Measurements from ENCODE around the gene DCTD.
A peak's percentile ranks its signal among the peaks of the same experiment; 100 is the strongest.
"Not testable (repeated sequence)": the region's sequence is repeated elsewhere in the genome, so short reads cannot be mapped to it uniquely, and the experiment has no call there.

Gene DCTD

GRCh38 chr4:182920676-182921075 is 3.5 kb upstream of the DCTD start:
- no peak for DNase-seq

GRCh38 chr4:182918791-182919302 is 1.7 kb upstream of the DCTD start:
- DNase-seq: peak; percentile 24

- no peak for DNase-seq
Observed at GRCh38 chr4:182918044-182918607, 940 bp upstream of the DCTD start.

GRCh38 chr4:182916483-182917181 is 554 bp downstream of the DCTD start:
- DNase-seq: peak; percentile 37

GRCh38 chr4:182914357-182914756 is 2.8 kb downstream of the DCTD start:
- DNase-seq: no peak

- DNase-seq: no peak
Observed at GRCh38 chr4:182913621-182914020, 3.6 kb downstream of the DCTD start.

GRCh38 chr4:182913036-182913435 is 4.2 kb downstream of the DCTD start:
- no peak for DNase-seq

- DNase-seq: no peak
Observed at GRCh38 chr4:182908124-182908523, 9.1 kb downstream of the DCTD start.

- no peak for DNase-seq
Observed at GRCh38 chr4:182907396-182907795, 9.8 kb downstream of the DCTD start.

- DNase-seq: no peak
Observed at GRCh38 chr4:182906786-182907185, 10.4 kb downstream of the DCTD start.

GRCh38 chr4:182905038-182905437 is 12.1 kb downstream of the DCTD start:
- no peak for DNase-seq

- no peak for DNase-seq
Observed at GRCh38 chr4:182904211-182904761, 12.9 kb downstream of the DCTD start.

GRCh38 chr4:182903013-182903412 is 14.2 kb downstream of the DCTD start:
- DNase-seq: no peak

GRCh38 chr4:182901337-182901736 is 15.8 kb downstream of the DCTD start:
- DNase-seq: no peak

- DNase-seq: not testable (repeated sequence)
Observed at GRCh38 chr4:182900021-182900420, 17.2 kb downstream of the DCTD start.

- DNase-seq: no peak
Observed at GRCh38 chr4:182898479-182898799, 18.7 kb downstream of the DCTD start.

GRCh38 chr4:182897601-182898478 is 19.3 kb downstream of the DCTD start:
- DNase-seq: no peak

- DNase-seq: no peak
Observed at GRCh38 chr4:182896421-182896820, 20.8 kb downstream of the DCTD start.

- DNase-seq: no peak
Observed at GRCh38 chr4:182895791-182896292, 21.3 kb downstream of the DCTD start.

- DNase-seq: no peak
Observed at GRCh38 chr4:182894681-182895275, 22.4 kb downstream of the DCTD start.

- DNase-seq: no peak
Observed at GRCh38 chr4:182893474-182894080, 23.6 kb downstream of the DCTD start.

GRCh38 chr4:182893047-182893446 is 24.1 kb downstream of the DCTD start:
- no peak for DNase-seq

Measured in activated naive CD4-positive, alpha-beta T cell treated with Interleukin-2 at 50 U/mL for 16 hours (primary cell).